Colonic mucosa (tissue), 4 donors: ENCODE data around the gene FIGLA. TPM values are rescaled to one million over a fixed set of nuclear protein-coding genes. Genes with fewer than 3 reads are reported as not detected.

Experiments used
- DNase-seq: peaks from one replicate; pipeline ENCODE4 v3.0.0-alpha.2; 2020
- H3K27ac ChIP-seq: fragments of 200-600 bp; one replicate; pipeline ENCODE4 v1.8.0; 2021
- H3K27me3 ChIP-seq: fragments of 200-600 bp; one replicate; pipeline ENCODE4 v1.8.0; 2021
- H3K36me3 ChIP-seq: fragments of 200-600 bp; one replicate; pipeline ENCODE4 v1.8.0; 2021
- H3K4me1 ChIP-seq: fragments of 200-600 bp; one replicate; pipeline ENCODE4 v1.8.0; 2021; ENCODE audit warnings: mild to moderate bottlenecking
- H3K4me3 ChIP-seq: fragments of 200-600 bp; one replicate; pipeline ENCODE4 v1.8.0; 2021
- H3K9ac ChIP-seq, 2 donors: one replicate each; pipeline ENCODE4 v1.7.0; 2013; ENCODE audit warnings: control low read depth in 2 of 2, low read depth in 2 of 2, low read length in 2 of 2
- H3K9me3 ChIP-seq: fragments of 200-600 bp; one replicate; pipeline ENCODE4 v1.8.0; 2021
- CTCF ChIP-seq: fragments of 200-600 bp; IDR thresholded peaks from one replicate; pipeline ENCODE4 v1.8.0; 2022; ENCODE audit warnings: antibody characterized with exemption, mild to moderate bottlenecking
- intact Hi-C: fragments of 100-400 bp; cut with DNase I; formaldehyde crosslinking; loops from one replicate; pipeline ENCODE4 v1.14.1; 2022
- total RNA-seq, 2 donors: library from RNA; stranded (reverse); fragmentation: NEBNext Ultra II Directional in 1 of 2; extraction: Animal tissue kit (Norgen Biotek cat#: 25700) in 1 of 2; gene quantifications; one replicate each; pipeline ENCODE4 v1.2.1, GENCODE V29; 2021
- donor health status: healthy.
- donor health status: DM: no; HTN: no; CAD: no.
- donor health status: DM: no; HTN: no; CAD: no.

Gene FIGLA
- total RNA-seq, 2 donors from 2014 or later, result not detected

DNA sequence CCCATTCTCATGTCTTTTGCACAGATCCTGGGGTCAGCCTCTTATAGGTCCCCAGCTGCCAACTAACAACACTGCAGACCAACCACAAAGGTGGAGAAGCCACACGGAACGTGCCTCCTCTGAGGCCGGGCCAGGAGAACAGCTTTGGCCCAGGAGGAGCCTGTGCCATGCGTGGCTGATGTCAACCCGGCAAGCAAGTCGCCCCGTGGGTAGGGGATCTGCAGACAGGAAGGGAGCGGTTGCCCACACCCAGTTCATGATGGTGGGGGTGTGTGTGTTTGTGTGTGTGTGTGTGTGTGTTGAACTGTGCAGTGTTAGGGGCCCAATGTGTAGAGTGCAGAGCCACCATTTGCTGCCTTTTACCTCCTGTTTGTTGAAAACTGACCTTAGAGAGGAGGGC is 32.4 kb upstream of the FIGLA start:
- H3K9me3 ChIP-seq, result no peaks in the 10 kb centered on the region
- H3K27me3 ChIP-seq, result no peaks in the 10 kb centered on the region
- TF ChIP-seq CTCF, result no peak
- H3K36me3 ChIP-seq, result no peaks in the 10 kb centered on the region
- intact Hi-C loops, result no loop called here
- H3K4me1 ChIP-seq, result no peaks in the 10 kb centered on the region
- no peak for DNase-seq
- no peak overlapping the region for H3K27ac ChIP-seq
- no peak overlapping the region for H3K4me3 ChIP-seq
- H3K9ac ChIP-seq, result no peak overlapping the region

GRCh38 chr2:70820499-70820898 is 30.1 kb upstream of the FIGLA start, which contains the start of gene CLEC4F:
TSS of gene CLEC4F (minus strand) at chr2:70820599. CDS start at chr2:70820523, 76 bp downstream.
- H3K27me3 ChIP-seq, result no peaks in the 10 kb centered on the region

GRCh38 chr2:70817284-70817954 is 27.0 kb upstream of the FIGLA start:
- H3K27ac ChIP-seq, result no peak overlapping the region
- intact Hi-C loops, result no loop called here
- no peak for TF ChIP-seq CTCF
- H3K9ac ChIP-seq, result no peak overlapping the region
- no peak for DNase-seq
- no peaks in the 10 kb centered on the region for H3K9me3 ChIP-seq
- no peak overlapping the region for H3K4me3 ChIP-seq
- no peaks in the 10 kb centered on the region for H3K27me3 ChIP-seq
- no peaks in the 10 kb centered on the region for H3K36me3 ChIP-seq
- H3K4me1 ChIP-seq, result no peaks in the 10 kb centered on the region

More at GRCh38 chr2:70820499-70820898, 30.1 kb upstream of the FIGLA start, which contains the start of gene CLEC4F:
- no peaks in the 10 kb centered on the region for H3K36me3 ChIP-seq
- H3K9me3 ChIP-seq, result no peaks in the 10 kb centered on the region
- H3K9ac ChIP-seq, result no peak within 1 kb of the TSS
- intact Hi-C loops, result no loop called here
- H3K4me3 ChIP-seq, result no peak within 1 kb of the TSS
- no peak for TF ChIP-seq CTCF
- no peaks in the 10 kb centered on the region for H3K4me1 ChIP-seq
- no peak within 1 kb of the TSS for H3K27ac ChIP-seq
- DNase-seq, result no peak

GRCh38 chr2:70816726-70817125 is 26.3 kb upstream of the FIGLA start:
- H3K27ac ChIP-seq, result no peak overlapping the region
- H3K36me3 ChIP-seq, result no peaks in the 10 kb centered on the region
- H3K9ac ChIP-seq, result no peak overlapping the region
- H3K4me3 ChIP-seq, result no peak overlapping the region
- no peaks in the 10 kb centered on the region for H3K27me3 ChIP-seq
- H3K4me1 ChIP-seq, result no peaks in the 10 kb centered on the region
- TF ChIP-seq CTCF, result no peak
- no peak for DNase-seq
- intact Hi-C loops, result no loop called here
- H3K9me3 ChIP-seq, result no peaks in the 10 kb centered on the region

GRCh38 chr2:70808983-70809958 is 18.8 kb upstream of the FIGLA start:
- intact Hi-C loops, result no loop called here
- no peak for DNase-seq
- Histone ChIP-seq H3K36me3 (no peaks in the 10 kb centered on the region), H3K4me1 (no peaks in the 10 kb centered on the region), H3K9ac (no peak overlapping the region), H3K4me3 (no peak overlapping the region), H3K27me3 (no peaks in the 10 kb centered on the region), H3K9me3 (no peaks in the 10 kb centered on the region), H3K27ac (no peak overlapping the region)
- no peak for TF ChIP-seq CTCF
